ENCODE data around the gene TSPAN31.
"Not testable (repeated sequence)": the region's sequence is repeated elsewhere in the genome, so short reads cannot be mapped to it uniquely, and the experiment has no call there.

TSPAN31 gene

GRCh38 chr12:57765698-57766463 lies 21.0 kb downstream of the TSPAN31 start:
- in situ Hi-C loops (cut with MboI; ENCODE audit: low sequenced_read_pairs) = no loop called here

GRCh38 chr12:57766464-57767304 lies 21.8 kb downstream of the TSPAN31 start, which contains the start of gene CYP27B1:
CYP27B1 (minus strand) TSS chr12:57767078; CDS start chr12:57767041, 37 bp downstream.
- in situ Hi-C loops (cut with MboI; ENCODE audit: low sequenced_read_pairs) = no loop called here

GRCh38 chr12:57767305-57767698 lies 22.5 kb downstream of the TSPAN31 start:
- in situ Hi-C loops (cut with MboI; ENCODE audit: low sequenced_read_pairs) = no loop called here

- in situ Hi-C loops (cut with MboI; ENCODE audit: low sequenced_read_pairs) = no loop called here
Observed at GRCh38 chr12:57767876-57768275, 23.0 kb downstream of the TSPAN31 start.

DNA sequence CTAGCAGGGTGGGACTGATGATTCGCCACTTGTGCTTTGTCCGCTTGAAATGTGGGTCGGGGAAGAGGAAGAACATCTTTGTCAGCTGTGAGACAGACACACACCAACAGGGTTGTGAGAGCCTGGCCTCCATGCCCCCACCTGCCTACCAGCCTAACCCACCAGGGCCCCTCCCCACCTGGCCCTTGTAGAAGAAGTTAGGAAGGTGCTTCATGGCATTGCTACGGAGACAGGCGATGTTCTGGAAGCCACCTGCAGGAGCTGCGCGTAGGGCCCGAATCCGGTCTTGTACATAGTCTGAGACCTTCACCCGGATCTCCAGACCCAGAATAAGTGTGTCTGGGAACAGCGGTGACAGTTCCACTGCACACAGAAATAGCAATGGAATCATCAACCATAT lies 24.8 kb downstream of the TSPAN31 start:
- in situ Hi-C loops (cut with MboI; ENCODE audit: low sequenced_read_pairs) = no loop called here

GRCh38 chr12:57770734-57771133 lies 25.9 kb downstream of the TSPAN31 start:
- in situ Hi-C loops (cut with MboI; ENCODE audit: low sequenced_read_pairs) = no loop called here

DNA sequence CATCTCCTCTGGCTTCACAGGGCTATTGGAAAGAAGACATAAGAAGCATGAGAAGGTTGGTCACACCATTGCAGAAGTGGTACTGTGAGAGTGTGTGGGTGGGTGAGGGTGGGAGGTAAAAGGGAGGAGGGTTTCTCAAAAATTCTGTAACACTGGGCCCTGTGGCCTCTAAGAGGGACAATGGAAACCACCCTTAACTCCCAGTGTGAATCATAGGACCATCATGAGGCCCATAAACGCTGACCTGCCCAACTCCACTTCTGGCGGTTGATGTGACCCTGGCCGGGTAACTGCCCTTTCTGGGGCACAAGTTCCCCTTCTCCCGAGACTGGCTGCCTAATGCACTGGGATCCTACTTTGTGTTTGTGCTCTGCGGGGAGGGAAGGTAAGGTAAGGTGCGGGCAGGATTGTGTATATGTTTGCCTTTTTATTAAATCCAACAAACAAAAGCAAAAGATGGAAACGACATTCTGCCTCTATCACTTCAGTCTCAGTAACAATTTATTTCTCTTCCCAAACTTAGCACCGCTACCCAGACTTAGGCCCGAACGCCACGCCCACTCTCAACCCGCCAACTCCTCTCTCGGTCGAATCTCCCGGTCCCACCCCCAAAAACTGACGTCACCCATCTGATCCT lies 26.5 kb downstream of the TSPAN31 start:
- in situ Hi-C loops (cut with MboI; ENCODE audit: low sequenced_read_pairs) = no loop called here

GRCh38 chr12:57771873-57772428 lies 27.1 kb downstream of the TSPAN31 start, which contains the start of gene METTL1:
METTL1 (minus strand) TSS chr12:57772105; CDS start chr12:57772083, 22 bp downstream.
- in situ Hi-C loops (cut with MboI; ENCODE audit: low sequenced_read_pairs) = no loop called here

DNA sequence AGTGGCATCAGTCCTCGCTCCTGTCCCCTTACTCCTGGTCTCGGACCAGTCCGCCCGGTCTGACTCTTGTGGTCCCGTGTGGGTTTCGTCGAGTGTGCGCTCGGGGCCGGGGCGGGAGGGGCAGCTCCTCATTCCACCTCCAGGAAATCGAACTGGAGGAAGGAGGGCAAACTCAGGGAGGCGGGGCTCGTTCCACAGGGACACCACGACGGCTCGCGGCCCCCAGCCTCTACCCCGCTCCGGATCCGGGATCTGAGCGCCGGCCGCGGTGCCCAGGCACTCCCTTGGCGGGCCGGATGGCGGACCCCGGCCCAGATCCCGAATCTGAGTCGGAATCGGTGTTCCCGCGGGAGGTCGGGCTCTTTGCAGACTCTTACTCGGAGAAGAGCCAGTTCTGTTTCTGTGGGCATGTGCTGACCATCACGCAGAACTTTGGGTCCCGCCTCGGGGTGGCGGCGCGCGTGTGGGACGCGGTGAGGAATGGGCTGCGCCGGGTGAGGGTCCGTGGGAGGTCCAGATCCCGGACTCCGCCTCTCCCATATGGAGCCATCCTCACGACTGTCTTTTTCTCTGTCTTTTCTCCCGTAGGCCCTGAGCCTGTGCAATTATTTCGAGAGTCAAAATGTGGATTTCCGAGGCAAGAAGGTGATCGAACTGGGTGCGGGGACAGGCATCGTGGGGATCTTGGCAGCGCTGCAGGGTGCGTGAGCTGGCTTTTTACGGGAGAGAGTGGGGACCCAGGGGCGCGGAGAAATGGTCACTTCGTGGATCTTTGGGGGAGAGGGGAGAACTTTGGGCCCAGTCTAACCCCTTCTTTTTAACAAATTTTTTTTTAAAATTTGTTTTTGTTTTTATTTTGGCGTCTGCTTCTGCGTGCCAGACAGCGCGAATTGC lies 27.8 kb downstream of the TSPAN31 start, which contains the start of gene EEF1AKMT3:
EEF1AKMT3 (plus strand) TSS at position 186 of the 894 bp plus-strand sequence; CDS start at position 297, 111 bp downstream.
- in situ Hi-C loops (cut with MboI; ENCODE audit: low sequenced_read_pairs) = no loop called here

DNA sequence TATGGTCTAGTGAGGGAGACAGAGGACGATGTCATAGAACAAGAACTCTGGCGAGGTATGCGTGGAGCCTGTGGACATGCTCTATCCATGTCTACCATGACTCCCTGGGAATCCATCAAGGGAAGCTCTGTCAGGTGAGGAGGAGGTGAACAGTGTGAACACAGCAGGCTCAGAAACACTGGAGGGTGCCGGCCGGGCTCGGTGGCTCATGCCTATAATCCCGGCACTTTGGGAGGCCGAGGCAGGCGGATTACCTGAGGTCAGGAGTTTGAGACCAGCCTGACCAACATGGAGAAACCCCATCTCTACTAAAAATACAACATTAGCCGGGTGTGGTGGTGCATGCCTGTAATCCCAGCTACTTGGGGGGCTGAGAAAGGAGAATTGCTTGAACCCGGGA lies 29.8 kb downstream of the TSPAN31 start:
- in situ Hi-C loops (cut with MboI; ENCODE audit: low sequenced_read_pairs) = not testable (repeated sequence)

DNA sequence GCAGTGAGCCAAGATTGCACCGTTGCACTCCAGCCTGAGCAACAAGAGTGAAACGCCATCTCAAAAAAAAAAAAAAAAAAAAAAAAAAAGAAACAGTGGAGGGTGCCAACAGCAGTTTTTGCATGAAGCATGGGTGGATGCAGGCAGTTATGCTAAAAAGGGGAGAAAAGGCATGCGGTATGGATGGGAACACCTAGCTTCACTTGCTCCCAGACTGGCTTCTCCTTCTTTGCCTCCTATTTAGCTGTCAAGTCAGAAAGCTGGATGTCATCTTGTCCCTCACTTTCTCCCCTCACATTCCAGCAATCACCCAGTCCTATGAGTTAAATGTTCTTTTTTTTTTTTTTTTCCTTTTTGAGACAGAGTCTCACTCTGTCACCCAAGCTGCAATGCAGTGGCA lies 30.2 kb downstream of the TSPAN31 start:
- in situ Hi-C loops (cut with MboI; ENCODE audit: low sequenced_read_pairs) = no loop called here

DNA sequence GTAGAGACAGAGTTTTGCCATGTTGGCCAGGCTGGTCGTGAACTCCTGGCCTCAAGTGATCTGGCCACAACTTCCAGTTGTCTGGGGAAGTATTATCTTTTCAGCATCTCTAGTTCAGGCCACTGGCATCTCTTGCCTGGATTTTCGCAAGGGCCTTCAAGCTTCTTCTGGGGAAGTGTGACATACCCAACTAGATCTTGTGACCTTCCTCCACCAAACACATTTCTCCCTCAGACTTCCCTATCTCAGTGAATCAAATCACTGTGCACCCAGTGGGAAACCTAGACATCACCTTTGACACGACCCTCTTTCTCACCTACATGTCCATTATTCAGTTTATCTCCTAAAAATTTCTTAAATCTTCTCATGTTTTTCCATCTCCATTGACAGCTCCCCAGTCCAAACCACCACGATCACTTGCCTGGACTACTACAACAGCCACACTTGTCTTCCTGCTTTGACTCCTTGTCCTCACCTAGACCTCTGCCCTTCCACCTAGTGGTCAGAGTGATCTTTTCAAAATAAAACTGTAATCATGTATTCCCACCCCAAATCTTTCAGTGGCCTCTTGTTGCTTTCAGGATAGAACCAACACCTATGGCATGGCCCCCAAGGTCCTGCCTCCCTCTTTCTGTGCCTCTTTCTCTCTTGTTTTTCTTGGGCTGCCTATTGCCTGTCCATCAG lies 30.9 kb downstream of the TSPAN31 start:
- in situ Hi-C loops (cut with MboI; ENCODE audit: low sequenced_read_pairs) = no loop called here

DNA sequence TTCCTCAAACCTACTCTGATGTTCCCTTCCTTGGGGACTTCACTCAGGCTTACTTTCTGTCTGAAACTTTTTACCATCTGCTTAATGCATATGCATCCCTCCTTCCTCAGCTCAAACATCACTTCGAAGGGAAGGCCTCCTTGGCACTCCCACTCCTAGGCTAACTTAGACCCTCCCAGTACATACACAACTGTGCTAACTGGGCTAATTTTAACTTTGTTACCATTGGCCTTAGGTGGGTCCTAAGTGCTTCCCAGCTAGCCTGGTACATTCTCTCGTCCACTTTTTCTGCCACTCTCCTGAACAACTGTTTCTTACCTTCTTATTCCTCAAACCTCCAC lies 31.4 kb downstream of the TSPAN31 start:
- in situ Hi-C loops (cut with MboI; ENCODE audit: low sequenced_read_pairs) = no loop called here

DNA sequence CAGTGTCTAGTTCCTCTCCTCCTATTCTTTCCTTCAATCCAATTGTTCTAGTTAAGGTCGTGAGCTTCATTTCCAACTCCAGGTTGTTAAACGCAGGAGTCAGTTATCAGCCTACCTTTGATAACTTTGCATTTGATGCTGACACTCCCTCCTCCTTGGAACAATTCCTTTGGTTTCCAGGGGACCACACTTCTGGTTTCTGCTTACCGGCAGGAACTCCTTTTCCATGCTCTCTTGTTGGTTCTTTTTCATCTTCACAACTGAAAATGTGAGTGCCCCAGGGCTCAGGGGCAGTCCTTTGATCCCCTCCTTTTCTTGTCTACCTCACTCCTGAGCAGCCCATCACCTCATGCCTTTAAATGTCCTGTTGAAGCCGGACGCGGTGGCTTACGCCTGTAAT lies 32.5 kb downstream of the TSPAN31 start:
- in situ Hi-C loops (cut with MboI; ENCODE audit: low sequenced_read_pairs) = no loop called here

- in situ Hi-C loops (cut with MboI; ENCODE audit: low sequenced_read_pairs) = no loop called here
Observed at GRCh38 chr12:57777911-57778310, 33.1 kb downstream of the TSPAN31 start.

- in situ Hi-C loops (cut with MboI; ENCODE audit: low sequenced_read_pairs) = no loop called here
Observed at GRCh38 chr12:57779736-57780135, 34.9 kb downstream of the TSPAN31 start.

- in situ Hi-C loops (cut with MboI; ENCODE audit: low sequenced_read_pairs) = no loop called here
Observed at GRCh38 chr12:57780284-57780897, 35.6 kb downstream of the TSPAN31 start.

DNA sequence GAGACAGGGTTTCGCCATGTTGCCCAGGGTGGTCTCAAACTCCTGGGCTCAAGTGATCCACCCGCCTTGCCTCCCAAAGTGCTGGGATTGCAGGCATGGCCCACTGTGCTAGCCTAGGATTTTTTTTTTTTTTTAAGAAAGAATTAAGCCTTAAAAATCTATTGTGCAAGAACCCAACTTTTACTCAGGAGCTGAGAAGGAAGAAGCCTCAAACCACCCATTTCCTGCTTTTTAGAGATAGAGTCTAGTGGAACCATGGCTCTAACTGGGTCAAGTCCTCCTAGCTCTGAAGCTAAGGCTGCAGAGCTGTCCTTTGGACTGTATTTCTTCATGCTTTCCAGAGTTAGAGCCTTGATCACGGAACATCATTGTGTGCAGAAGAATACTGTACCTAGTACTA lies 36.4 kb downstream of the TSPAN31 start:
- in situ Hi-C loops (cut with MboI; ENCODE audit: low sequenced_read_pairs) = no loop called here

DNA sequence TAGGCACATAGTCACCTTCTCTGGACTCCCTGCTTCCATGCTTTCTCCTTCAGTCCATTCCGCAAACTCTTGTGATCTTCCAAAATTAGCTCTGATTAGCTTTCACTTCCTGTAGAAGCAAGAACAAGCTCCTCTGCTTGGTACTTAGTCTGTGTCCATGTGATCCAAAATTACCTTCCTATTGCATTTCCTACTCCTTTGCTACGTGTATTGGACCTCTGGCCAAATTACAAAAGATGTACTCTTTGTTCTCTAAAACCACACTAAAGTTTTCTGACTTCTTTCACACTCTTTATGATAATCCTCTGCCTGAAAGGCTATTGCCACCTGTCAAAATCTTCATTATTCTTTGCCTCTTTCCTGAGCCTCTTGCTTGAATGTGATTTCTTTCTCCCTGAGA lies 37.0 kb downstream of the TSPAN31 start:
- in situ Hi-C loops (cut with MboI; ENCODE audit: low sequenced_read_pairs) = no loop called here

Data from HL-60/S4 (cell line).